Measurements from ENCODE around the gene ATP2C1.
"Not testable (repeated sequence)": the region's sequence is repeated elsewhere in the genome, so short reads cannot be mapped to it uniquely, and the experiment has no call there.

ATP2C1 gene

DNA sequence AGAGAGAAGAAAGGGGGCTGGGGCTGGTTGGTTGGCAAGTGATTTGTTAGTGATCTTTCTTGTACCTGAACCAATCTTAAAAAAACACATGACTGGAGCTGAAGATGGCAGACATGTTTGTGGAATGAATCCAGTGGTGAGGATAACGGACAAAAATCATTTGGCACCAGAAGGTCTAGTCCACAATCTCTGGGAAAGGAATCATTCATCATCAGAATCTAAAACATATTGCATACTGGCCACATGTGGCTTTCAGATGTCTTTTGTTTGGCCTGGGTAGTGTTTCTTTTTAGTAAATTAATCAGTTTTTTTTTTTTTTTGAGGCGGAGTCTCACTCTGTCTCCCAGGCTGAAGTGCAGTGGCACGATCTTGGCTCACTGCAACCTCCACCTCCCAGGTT lies 137.8 kb downstream of the ATP2C1 start:
- Histone ChIP-seq H3K9ac (ENCODE audit: low read length) (no peak overlapping the region), H3K9me3 (ENCODE audit: control insufficient read depth, low read depth, low read length) (no peaks in the 10 kb centered on the region), H3K4me1 (ENCODE audit: control insufficient read depth, low read depth, low read length) (peaks cover 4% of the 10 kb centered on the region), H3K36me3 (ENCODE audit: control insufficient read depth, low read depth, low read length) (no peaks in the 10 kb centered on the region), H3K4me3 (ENCODE audit: low read length) (no peak overlapping the region), H3K27ac (ENCODE audit: low read length) (no peak overlapping the region), H3K27me3 (ENCODE audit: control insufficient read depth, insufficient read depth, low read length) (no peaks in the 10 kb centered on the region)

DNA sequence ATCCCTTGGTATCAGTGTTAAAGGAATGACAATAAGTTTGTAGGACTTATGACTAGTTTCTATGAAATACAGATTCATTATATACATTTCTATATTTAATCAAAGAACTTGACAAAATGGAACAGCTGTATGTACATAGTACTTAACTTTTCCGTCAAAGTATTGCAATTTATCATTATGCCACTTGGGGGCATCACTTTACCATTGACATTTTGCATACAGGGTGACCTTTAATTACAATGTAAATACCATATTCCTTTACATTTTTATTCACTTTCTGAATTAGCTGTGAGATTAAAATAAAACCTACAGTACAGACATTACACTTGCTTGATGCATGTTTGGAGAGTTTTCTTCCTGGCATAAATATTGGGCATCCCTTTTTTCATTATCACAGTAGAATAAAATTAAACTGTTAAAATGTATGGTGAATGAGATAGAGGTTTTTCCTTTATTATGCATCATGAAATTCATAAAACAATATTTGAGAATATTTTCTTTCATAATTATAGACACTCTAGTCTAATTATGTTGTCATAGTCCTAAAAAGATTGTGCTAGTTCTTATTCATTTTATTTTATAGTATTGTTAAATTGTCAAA lies 139.7 kb downstream of the ATP2C1 start:
- Histone ChIP-seq H3K4me3 (ENCODE audit: low read length) (no peak overlapping the region), H3K36me3 (ENCODE audit: control insufficient read depth, low read depth, low read length) (no peaks in the 10 kb centered on the region), H3K9me3 (ENCODE audit: control insufficient read depth, low read depth, low read length) (no peaks in the 10 kb centered on the region), H3K27ac (ENCODE audit: low read length) (no peak overlapping the region), H3K27me3 (ENCODE audit: control insufficient read depth, insufficient read depth, low read length) (no peaks in the 10 kb centered on the region), H3K4me1 (ENCODE audit: control insufficient read depth, low read depth, low read length) (no peaks in the 10 kb centered on the region), H3K9ac (ENCODE audit: low read length) (no peak overlapping the region)

DNA sequence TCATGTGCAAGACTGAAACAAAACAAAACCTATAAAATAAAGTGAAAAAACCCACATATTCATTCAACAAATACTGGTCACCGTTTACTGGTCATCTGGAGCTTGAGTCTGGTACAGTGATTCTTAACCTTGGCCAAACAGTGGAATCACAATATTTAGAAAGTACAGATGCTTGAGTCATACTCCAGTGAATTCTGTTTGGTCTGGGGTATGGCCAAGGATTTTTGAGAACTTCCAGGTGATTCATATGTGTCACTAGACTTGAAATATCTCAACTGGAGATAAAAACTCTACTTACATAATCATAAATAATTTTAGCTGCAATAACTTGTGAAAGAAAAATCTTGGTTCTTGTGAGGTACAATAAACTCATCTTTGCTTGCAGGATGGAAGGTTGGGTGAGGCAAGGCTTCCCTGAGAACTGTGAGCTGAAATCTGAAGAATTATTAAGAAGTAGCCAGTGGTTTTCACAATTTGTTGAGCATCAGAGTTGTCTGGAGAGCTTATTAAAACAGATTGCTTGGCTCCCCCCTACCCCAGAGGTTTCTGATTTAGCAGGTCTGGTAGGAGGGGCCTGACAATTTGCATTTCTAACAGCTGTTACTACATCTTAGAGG lies 142.4 kb downstream of the ATP2C1 start:
- no peaks in the 10 kb centered on the region for H3K36me3 ChIP-seq (ENCODE audit: control insufficient read depth, low read depth, low read length)
- no peak overlapping the region for H3K9ac ChIP-seq (ENCODE audit: low read length)
- no peaks in the 10 kb centered on the region for H3K9me3 ChIP-seq (ENCODE audit: control insufficient read depth, low read depth, low read length)
- no peak overlapping the region for H3K27ac ChIP-seq (ENCODE audit: low read length)
- no peaks in the 10 kb centered on the region for H3K27me3 ChIP-seq (ENCODE audit: control insufficient read depth, insufficient read depth, low read length)
- no peak overlapping the region for H3K4me3 ChIP-seq (ENCODE audit: low read length)
- no peaks in the 10 kb centered on the region for H3K4me1 ChIP-seq (ENCODE audit: control insufficient read depth, low read depth, low read length)

DNA sequence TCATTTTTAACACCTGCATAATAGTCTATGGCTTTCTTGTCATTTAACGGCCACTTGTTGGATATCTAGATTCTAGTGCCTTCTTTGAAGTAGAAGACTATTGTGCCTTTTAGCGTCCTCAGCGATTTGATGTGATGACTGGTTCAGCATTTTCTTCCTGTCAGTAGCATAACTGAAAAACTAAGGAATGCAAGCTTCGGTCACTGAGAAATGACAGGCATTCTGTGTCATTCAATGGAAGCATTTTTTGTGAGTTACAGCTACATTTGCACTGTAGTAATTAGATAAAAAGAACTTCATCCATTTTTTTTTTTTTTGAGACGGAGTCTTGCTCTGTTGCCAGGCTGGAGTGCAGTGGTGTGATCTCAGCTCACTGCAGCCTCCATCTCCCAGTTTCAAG lies 143.1 kb downstream of the ATP2C1 start:
- Histone ChIP-seq H3K27ac (ENCODE audit: low read length) (no peak overlapping the region), H3K9ac (ENCODE audit: low read length) (no peak overlapping the region), H3K27me3 (ENCODE audit: control insufficient read depth, insufficient read depth, low read length) (no peaks in the 10 kb centered on the region), H3K36me3 (ENCODE audit: control insufficient read depth, low read depth, low read length) (no peaks in the 10 kb centered on the region), H3K9me3 (ENCODE audit: control insufficient read depth, low read depth, low read length) (no peaks in the 10 kb centered on the region), H3K4me1 (ENCODE audit: control insufficient read depth, low read depth, low read length) (no peaks in the 10 kb centered on the region), H3K4me3 (ENCODE audit: low read length) (no peak overlapping the region)

DNA sequence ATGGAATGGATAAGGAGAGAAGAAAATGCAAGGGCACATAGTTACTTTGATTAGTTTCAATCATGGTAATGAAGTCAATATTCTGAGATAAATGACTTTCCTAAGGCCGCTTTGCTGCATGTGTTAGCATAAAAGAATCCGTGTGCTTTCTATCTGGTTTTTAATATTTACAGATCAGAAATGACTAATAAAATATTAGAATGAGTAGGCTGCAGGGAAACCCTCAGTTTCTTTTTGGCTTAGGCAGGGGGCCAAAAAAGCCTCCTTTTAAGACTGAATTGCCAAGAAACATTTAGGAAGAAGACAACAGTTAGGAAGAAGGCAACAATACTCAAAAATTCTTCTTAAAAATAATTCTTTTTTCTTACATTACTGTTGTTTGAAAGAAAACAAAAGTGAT lies 144.4 kb downstream of the ATP2C1 start:
- Histone ChIP-seq H3K9me3 (ENCODE audit: control insufficient read depth, low read depth, low read length) (no peaks in the 10 kb centered on the region), H3K4me3 (ENCODE audit: low read length) (no peak overlapping the region), H3K4me1 (ENCODE audit: control insufficient read depth, low read depth, low read length) (no peaks in the 10 kb centered on the region)

DNA sequence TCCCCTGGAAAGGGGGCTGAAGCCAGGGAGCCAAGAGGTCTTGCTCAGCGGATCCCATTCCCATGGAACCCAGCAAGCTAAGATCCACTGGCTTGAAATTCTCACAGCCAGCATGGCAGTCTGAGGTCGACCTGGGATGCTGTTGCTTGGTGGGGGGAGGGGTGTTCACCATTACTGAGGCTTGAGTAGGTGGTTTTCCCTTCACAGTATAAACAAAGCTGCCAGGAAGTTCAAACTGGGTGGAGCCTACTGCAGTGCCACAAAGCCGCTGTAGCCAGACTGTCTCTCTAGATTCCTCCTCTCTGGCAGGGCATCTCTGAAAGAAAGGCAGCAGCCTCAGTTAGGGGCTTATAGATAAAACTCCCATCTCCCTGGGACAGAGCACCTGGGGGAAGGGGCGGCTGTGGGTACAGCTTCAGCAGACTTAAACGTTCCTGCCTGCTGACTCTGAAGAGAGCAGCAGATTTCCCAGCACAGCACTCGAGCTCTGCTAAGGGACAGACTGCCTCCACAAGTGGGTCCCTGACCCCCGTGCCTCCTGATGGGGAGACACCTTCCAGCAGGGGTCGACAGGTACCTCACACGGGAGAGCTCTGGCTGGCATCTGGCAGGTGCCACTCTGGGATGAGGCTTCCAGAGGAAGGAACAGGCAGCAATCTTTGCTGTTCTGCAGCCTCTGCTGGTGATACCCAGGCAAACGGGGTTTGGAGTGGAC lies 148.5 kb downstream of the ATP2C1 start:
- H3K4me1 ChIP-seq (ENCODE audit: control insufficient read depth, low read depth, low read length); H3K27ac ChIP-seq (ENCODE audit: low read length); H3K9ac ChIP-seq (ENCODE audit: low read length); H3K27me3 ChIP-seq (ENCODE audit: control insufficient read depth, insufficient read depth, low read length); H3K9me3 ChIP-seq (ENCODE audit: control insufficient read depth, low read depth, low read length); H3K36me3 ChIP-seq (ENCODE audit: control insufficient read depth, low read depth, low read length); H3K4me3 ChIP-seq (ENCODE audit: low read length): not testable (repeated sequence)

More for the DNA sequence above, 144.4 kb downstream of the ATP2C1 start:
- no peaks in the 10 kb centered on the region for H3K36me3 ChIP-seq (ENCODE audit: control insufficient read depth, low read depth, low read length)
- no peak overlapping the region for H3K27ac ChIP-seq (ENCODE audit: low read length)
- no peaks in the 10 kb centered on the region for H3K27me3 ChIP-seq (ENCODE audit: control insufficient read depth, insufficient read depth, low read length)
- H3K9ac ChIP-seq (ENCODE audit: low read length), result no peak overlapping the region

DNA sequence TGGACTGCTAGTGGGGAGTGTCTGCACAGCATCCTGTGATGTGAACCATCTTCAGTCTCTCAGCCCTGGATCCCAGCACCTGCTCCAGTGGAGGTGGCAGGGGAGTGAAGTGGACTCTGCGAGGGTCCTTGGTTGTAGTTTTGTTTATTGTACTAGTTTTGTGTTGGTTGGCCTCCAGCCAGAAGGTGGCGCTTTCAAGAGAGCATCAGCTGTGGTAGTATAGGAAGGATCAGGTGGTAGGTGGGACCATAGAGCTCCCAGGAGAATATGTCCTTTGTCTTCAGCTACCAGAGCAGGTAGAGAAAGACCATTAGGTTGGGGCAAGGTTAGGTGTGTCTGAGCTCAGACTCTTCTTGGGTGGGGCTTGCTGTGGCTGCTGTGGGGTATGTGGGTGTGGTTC lies 153.7 kb downstream of the ATP2C1 start:
- no peak overlapping the region for H3K27ac ChIP-seq (ENCODE audit: low read length)
- no peak overlapping the region for H3K4me3 ChIP-seq (ENCODE audit: low read length)
- no peaks in the 10 kb centered on the region for H3K27me3 ChIP-seq (ENCODE audit: control insufficient read depth, insufficient read depth, low read length)

DNA sequence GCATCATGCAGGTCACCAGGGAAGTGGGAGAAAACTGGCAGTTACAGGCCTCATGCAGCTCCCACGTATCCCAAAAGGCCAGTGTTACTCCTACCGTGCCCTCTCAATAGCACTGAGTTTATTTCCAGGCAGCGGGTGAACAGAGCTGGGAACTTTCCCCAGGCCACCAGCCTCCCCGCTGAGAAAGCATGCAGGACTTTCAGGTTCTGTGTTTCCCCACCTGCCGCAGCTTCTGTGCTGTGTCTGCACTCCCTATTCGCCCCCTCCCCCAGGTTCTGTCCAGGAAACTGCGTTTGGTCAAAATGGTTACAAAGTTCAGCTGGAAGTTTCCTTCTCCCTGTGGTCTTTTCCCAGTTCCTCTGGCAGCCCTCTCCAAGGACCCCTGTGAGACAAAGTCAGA lies 154.1 kb downstream of the ATP2C1 start:
- Histone ChIP-seq H3K27ac (ENCODE audit: low read length) (no peak overlapping the region), H3K9me3 (ENCODE audit: control insufficient read depth, low read depth, low read length) (no peaks in the 10 kb centered on the region), H3K4me1 (ENCODE audit: control insufficient read depth, low read depth, low read length) (no peaks in the 10 kb centered on the region), H3K27me3 (ENCODE audit: control insufficient read depth, insufficient read depth, low read length) (no peaks in the 10 kb centered on the region), H3K9ac (ENCODE audit: low read length) (no peak overlapping the region), H3K36me3 (ENCODE audit: control insufficient read depth, low read depth, low read length) (no peaks in the 10 kb centered on the region), H3K4me3 (ENCODE audit: low read length) (no peak overlapping the region)

More for the DNA sequence above, 153.7 kb downstream of the ATP2C1 start:
- Histone ChIP-seq H3K4me1 (ENCODE audit: control insufficient read depth, low read depth, low read length) (no peaks in the 10 kb centered on the region), H3K9ac (ENCODE audit: low read length) (no peak overlapping the region), H3K9me3 (ENCODE audit: control insufficient read depth, low read depth, low read length) (no peaks in the 10 kb centered on the region), H3K36me3 (ENCODE audit: control insufficient read depth, low read depth, low read length) (no peaks in the 10 kb centered on the region)

DNA sequence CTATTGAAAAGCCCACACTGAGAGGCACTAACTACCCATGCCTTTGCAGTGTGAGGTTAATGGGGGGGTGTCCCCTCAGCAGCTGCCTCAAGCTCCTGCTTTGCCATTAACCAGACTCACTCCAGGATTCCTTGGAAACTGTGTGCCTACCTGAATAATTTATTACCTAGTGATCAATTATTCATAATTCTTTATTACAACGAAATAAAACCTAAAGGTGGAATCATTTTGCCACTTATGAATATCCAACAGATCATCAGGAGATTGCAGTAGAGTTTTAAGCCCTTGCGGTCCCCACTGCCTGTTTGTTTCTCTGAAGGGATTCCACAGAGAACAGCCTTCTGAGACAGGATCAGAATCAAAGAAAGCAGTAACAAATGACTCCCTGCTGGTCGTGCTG lies 156.1 kb downstream of the ATP2C1 start:
- Histone ChIP-seq H3K9me3 (ENCODE audit: control insufficient read depth, low read depth, low read length) (no peaks in the 10 kb centered on the region), H3K4me1 (ENCODE audit: control insufficient read depth, low read depth, low read length) (no peaks in the 10 kb centered on the region), H3K27ac (ENCODE audit: low read length) (no peak overlapping the region), H3K36me3 (ENCODE audit: control insufficient read depth, low read depth, low read length) (no peaks in the 10 kb centered on the region), H3K27me3 (ENCODE audit: control insufficient read depth, insufficient read depth, low read length) (no peaks in the 10 kb centered on the region), H3K9ac (ENCODE audit: low read length) (no peak overlapping the region), H3K4me3 (ENCODE audit: low read length) (no peak overlapping the region)

DNA sequence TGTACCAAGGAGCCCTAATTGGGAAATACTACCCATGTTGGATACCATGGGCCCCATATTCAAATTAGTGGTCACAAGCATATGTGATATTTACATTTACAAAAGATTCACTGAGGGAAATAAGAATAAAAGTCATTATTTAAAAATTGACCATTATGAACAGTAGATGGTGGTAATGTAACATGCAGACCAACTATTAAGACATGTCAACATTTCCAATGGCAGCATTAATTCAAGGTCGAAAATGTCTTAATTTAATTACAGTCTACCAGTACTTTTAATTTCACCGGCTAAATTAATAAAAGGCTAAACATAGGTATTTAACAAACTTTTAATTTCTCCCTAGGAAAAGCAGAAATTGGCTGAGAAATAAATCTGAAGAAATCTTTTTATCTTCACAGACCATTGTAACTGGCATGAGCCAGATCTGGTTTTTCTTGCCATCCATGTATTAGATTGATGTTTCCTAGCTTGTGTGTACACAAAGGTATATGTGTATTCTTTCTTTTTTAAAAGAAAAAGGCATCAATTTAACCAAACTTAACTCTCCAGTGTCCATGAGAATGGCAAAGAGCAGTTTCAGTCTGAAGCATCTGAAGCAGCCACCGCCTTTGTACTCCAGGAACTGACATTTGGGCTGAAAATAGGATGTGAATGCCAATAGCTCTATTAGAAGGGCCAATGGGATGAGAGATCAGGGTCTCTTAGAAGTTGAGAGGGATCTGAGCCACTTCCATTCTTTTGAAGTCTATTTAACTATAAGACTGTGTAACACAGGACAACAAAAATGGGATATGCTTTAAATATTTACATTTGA lies 159.4 kb downstream of the ATP2C1 start:
- Histone ChIP-seq H3K9me3 (ENCODE audit: control insufficient read depth, low read depth, low read length) (no peaks in the 10 kb centered on the region), H3K27me3 (ENCODE audit: control insufficient read depth, insufficient read depth, low read length) (no peaks in the 10 kb centered on the region), H3K4me3 (ENCODE audit: low read length) (no peak overlapping the region), H3K9ac (ENCODE audit: low read length) (no peak overlapping the region), H3K27ac (ENCODE audit: low read length) (no peak overlapping the region), H3K4me1 (ENCODE audit: control insufficient read depth, low read depth, low read length) (no peaks in the 10 kb centered on the region), H3K36me3 (ENCODE audit: control insufficient read depth, low read depth, low read length) (no peaks in the 10 kb centered on the region)
